NCI-H345 treated with DMSO at 0.1 percent for 48 hours (cell line): Measurements from ENCODE around the gene RASAL2.
A peak's percentile ranks its signal among the peaks of the same experiment; 100 is the strongest.

Source experiments
- DNase-seq: peaks from one replicate; lab custom pipeline; 2025; ENCODE audit not compliant: unreplicated experiment; lab: John Stamatoyannopoulos, UW

RASAL2 gene

DNA sequence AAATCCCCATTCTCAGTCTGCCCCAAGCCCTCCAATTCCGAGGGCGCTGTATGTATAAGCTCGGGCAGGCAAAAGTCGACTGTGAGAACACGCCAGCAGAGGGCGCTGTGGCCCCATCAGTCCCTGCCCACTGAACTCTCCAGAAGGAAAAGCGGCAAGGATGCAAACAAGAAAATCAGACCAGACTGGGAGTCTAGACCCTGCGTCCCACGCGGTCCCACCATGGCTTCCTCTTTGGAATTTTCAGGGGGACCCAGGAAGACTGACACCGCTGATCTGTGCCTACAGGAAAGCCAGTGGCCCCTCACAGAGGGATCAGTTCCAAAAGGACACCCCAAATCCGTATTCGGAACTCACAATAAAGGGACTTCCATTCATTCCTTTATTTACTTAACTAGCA, 438.5 kb downstream of the RASAL2 start:
- DNase-seq, result peak; percentile 68

DNA sequence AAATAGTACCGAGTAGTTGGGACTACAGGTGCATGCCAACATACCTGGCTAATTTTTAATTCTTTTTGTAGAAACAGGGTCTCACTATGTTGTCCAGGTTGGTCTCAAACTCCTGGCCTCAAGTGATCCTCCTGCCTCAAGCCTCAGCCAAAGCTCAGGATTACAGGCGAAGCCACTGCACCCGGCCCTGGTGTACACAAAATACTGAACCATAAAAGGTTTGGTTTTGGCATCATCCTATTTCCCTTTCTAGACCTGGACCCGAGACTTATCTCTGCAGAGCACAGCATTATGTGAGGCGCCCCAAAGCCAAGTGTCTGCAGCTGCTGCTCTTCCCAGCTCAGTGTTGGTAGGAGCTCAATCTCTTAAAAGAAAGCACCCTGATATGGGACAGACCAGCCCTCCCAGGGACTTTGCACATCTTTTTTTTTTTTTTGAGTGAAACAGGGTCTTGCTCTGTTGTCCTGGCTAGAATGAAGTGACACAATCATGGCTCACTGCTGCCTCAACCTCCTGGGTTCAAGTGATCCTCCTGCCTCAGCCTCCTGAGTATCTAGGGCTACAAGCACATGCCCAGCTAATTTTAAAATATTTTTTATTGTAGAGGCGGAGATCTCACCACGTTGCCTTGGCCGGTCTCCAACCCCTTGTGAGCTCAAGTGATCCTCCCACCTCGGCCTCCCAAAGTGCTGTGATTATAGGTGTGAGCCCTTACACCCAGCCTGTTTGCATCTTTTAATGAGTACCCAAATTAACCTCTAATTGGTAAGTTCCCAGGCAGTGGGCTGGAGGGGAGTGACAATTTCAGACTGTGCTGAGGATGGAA, 439.4 kb downstream of the RASAL2 start:
- no peak for DNase-seq
